DMS 273 (cell line): Measurements from ENCODE around the gene AKT3.
"Not testable (repeated sequence)": the region's sequence is repeated elsewhere in the genome, so short reads cannot be mapped to it uniquely, and the experiment has no call there.

Experiments
- DNase-seq: peaks from one replicate; lab custom pipeline; 2025; ENCODE audit not compliant: unreplicated experiment; lab: John Stamatoyannopoulos, UW

AKT3 gene

GRCh38 chr1:243710467-243710866 is 139.6 kb downstream of the AKT3 start:
- no peak for DNase-seq

GRCh38 chr1:243708210-243708609 is 141.8 kb downstream of the AKT3 start:
- peak; percentile 38 for DNase-seq

- DNase-seq: no peak
These were observed 143.5 kb downstream of the AKT3 start for GRCh38 chr1:243706563-243706962.

- peak; percentile 41 for DNase-seq
These were observed 144.5 kb downstream of the AKT3 start for GRCh38 chr1:243705585-243705984.

GRCh38 chr1:243701872-243702271 is 148.2 kb downstream of the AKT3 start:
- DNase-seq: no peak

- peak; percentile 79 for DNase-seq
These were observed 156.2 kb downstream of the AKT3 start for GRCh38 chr1:243693800-243694199.

- DNase-seq: no peak
These were observed 163.9 kb downstream of the AKT3 start for GRCh38 chr1:243686159-243686558.

GRCh38 chr1:243680860-243681259 is 169.2 kb downstream of the AKT3 start:
- DNase-seq: no peak

- no peak for DNase-seq
These were observed 177.4 kb downstream of the AKT3 start for GRCh38 chr1:243672539-243673074.

GRCh38 chr1:243667591-243667990 is 182.5 kb downstream of the AKT3 start:
- no peak for DNase-seq

- no peak for DNase-seq
These were observed 182.9 kb downstream of the AKT3 start for GRCh38 chr1:243667133-243667532.

- no peak for DNase-seq
These were observed 186.4 kb downstream of the AKT3 start for GRCh38 chr1:243663651-243664050.

- DNase-seq: not testable (repeated sequence)
These were observed 187.9 kb downstream of the AKT3 start for GRCh38 chr1:243662169-243662568.

- no peak for DNase-seq
These were observed 191.4 kb downstream of the AKT3 start for GRCh38 chr1:243658594-243659105.

- no peak for DNase-seq
These were observed 192.2 kb downstream of the AKT3 start for GRCh38 chr1:243657793-243658192.

- DNase-seq: not testable (repeated sequence)
These were observed 200.5 kb downstream of the AKT3 start for GRCh38 chr1:243649530-243649929.

- DNase-seq: no peak
These were observed 203.2 kb downstream of the AKT3 start for GRCh38 chr1:243646841-243647240.

GRCh38 chr1:243645281-243645680 is 204.8 kb downstream of the AKT3 start:
- no peak for DNase-seq

GRCh38 chr1:243642936-243643335 is 207.1 kb downstream of the AKT3 start:
- DNase-seq: no peak

GRCh38 chr1:243639027-243639658 is 210.9 kb downstream of the AKT3 start:
- DNase-seq: no peak

- DNase-seq: no peak
These were observed 211.9 kb downstream of the AKT3 start for GRCh38 chr1:243638186-243638585.

GRCh38 chr1:243628476-243628907 is 221.6 kb downstream of the AKT3 start:
- no peak for DNase-seq

GRCh38 chr1:243623841-243624240 is 226.2 kb downstream of the AKT3 start:
- DNase-seq: no peak
